GM12878 (cell line): ENCODE measurements around the gene SUFU.

Source experiments
- ATF3 ChIP-seq: IDR thresholded peaks from 2 replicates; pipeline ENCODE4 v1.6.1; 2011; ENCODE audit warnings: low read depth, mild to moderate bottlenecking, low read length, moderate library complexity, borderline replicate concordance; ENCODE audit errors: extremely low read depth
- CTCF ChIP-seq, 3 experiments: IDR thresholded peaks in 2 of 3; conservative IDR thresholded peaks in 1 of 3; 2 replicates each; pipeline ENCODE4 v1.5.1; 2011; ENCODE audit warnings: low read depth in 3 of 3, low read length in 3 of 3, mild to moderate bottlenecking in 3 of 3, control low read depth in 2 of 3, moderate library complexity in 2 of 3, inconsistent platforms in 1 of 3, mixed read lengths in 1 of 3; ENCODE audit not compliant: control insufficient read depth in 2 of 3, insufficient read depth in 1 of 3; ENCODE audit errors: extremely low read depth in 1 of 3
- EP300 ChIP-seq, 2 experiments: fragments of 150-350 bp in 1 of 2; IDR thresholded peaks; 2 replicates each; pipeline ENCODE4 v1.6.1; 2011 to 2012; ENCODE audit warnings: low read depth in 2 of 2, low read length in 2 of 2, borderline replicate concordance in 1 of 2, improper control_type of control experiment in 1 of 2, inconsistent platforms in 1 of 2; ENCODE audit not compliant: control insufficient read depth in 1 of 2
- EZH2 ChIP-seq: IDR thresholded peaks from 2 replicates; pipeline ENCODE4 v1.6.1; 2012; ENCODE audit warnings: low read depth, mild to moderate bottlenecking, control low read depth, inconsistent platforms, low read length, borderline replicate concordance; ENCODE audit not compliant: control insufficient read depth
- GABPA ChIP-seq: IDR thresholded peaks from 2 replicates; pipeline ENCODE4 v1.6.1; 2014; ENCODE audit warnings: antibody characterized with exemption, low read depth, mild to moderate bottlenecking, inconsistent platforms
- JUNB ChIP-seq: IDR thresholded peaks from 2 replicates; pipeline ENCODE4 v1.6.1; 2016; ENCODE audit warnings: antibody characterized with exemption, mild to moderate bottlenecking
- JUND ChIP-seq: IDR thresholded peaks from 2 replicates; pipeline ENCODE4 v1.6.1; 2012; ENCODE audit warnings: low read depth, mild to moderate bottlenecking, low read length, improper control_type of control experiment, moderate library complexity
- NRF1 ChIP-seq: conservative IDR thresholded peaks from 2 replicates; pipeline ENCODE4 v1.6.1; 2011; ENCODE audit warnings: mild to moderate bottlenecking, low read depth, low read length, improper control_type of control experiment
- TARDBP ChIP-seq: IDR thresholded peaks from 2 replicates; pipeline ENCODE4 v1.6.1; 2016; ENCODE audit warnings: borderline replicate concordance
- USF2 ChIP-seq: IDR thresholded peaks from 2 replicates; pipeline ENCODE4 v1.6.1; 2011; ENCODE audit warnings: low read depth, low read length, improper control_type of control experiment, borderline replicate concordance

- TF ChIP-seq CTCF (IDR thresholded peaks at IDR 0.05 in 2 of 3, conservative IDR thresholded peaks at IDR 0.05 in 1 of 3; ENCODE audit: control insufficient read depth in 2 of 3, extremely low read depth in 1 of 3, insufficient read depth in 1 of 3, low read depth in 3 of 3, low read length in 3 of 3) = no peak
- no peak for TF ChIP-seq EP300 (IDR thresholded peaks at IDR 0.05; ENCODE audit: borderline replicate concordance in 1 of 2, control insufficient read depth in 1 of 2, low read depth in 2 of 2, low read length in 2 of 2)
- TF ChIP-seq JUNB = no peak
- no peak for TF ChIP-seq NRF1
- no peak for TF ChIP-seq JUND
- no peak for TF ChIP-seq EZH2
- TF ChIP-seq ATF3 = no peak
- TF ChIP-seq GABPA = no peak
- TF ChIP-seq USF2 = no peak
- TF ChIP-seq TARDBP = no peak
Measured at GRCh38 chr10:102501201-102502028, 2.4 kb upstream of the SUFU start.
